ENCODE results near the gene SFRP4.
"Not testable (repeated sequence)": the region's sequence is repeated elsewhere in the genome, so short reads cannot be mapped to it uniquely, and the experiment has no call there.

Gene SFRP4

GRCh38 chr7:37916673-37917660 is at the start of gene SFRP4:
TSS of gene SFRP4 (minus strand) at chr7:37916817. CDS start at chr7:37916537, 280 bp downstream.
- FAIRE-seq, result peak; percentile 92

GRCh38 chr7:37964196-37964595 is 47.6 kb upstream of the SFRP4 start:
- no peak for FAIRE-seq

DNA sequence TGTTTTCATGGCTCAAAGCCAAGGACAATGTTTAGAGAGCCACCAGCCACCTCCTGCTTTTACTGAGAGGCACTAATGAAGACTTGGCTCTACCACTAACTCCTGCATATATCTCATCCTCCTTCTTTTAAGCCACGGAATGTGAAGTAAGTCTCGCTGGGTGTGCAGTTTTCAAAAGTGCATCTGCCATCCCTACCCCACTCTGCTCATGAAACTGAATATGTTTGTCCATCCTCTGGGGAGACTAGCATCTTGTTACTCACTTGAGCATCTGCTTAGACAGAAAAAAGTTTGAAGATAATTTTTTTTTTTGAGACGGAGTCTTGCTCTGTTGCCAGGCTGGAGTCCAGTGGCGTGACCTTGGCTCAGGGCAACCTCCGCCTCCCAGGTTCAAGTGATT is 44.6 kb upstream of the SFRP4 start:
- FAIRE-seq, result no peak

GRCh38 chr7:37960483-37960882 is 43.9 kb upstream of the SFRP4 start:
- no peak for FAIRE-seq

DNA sequence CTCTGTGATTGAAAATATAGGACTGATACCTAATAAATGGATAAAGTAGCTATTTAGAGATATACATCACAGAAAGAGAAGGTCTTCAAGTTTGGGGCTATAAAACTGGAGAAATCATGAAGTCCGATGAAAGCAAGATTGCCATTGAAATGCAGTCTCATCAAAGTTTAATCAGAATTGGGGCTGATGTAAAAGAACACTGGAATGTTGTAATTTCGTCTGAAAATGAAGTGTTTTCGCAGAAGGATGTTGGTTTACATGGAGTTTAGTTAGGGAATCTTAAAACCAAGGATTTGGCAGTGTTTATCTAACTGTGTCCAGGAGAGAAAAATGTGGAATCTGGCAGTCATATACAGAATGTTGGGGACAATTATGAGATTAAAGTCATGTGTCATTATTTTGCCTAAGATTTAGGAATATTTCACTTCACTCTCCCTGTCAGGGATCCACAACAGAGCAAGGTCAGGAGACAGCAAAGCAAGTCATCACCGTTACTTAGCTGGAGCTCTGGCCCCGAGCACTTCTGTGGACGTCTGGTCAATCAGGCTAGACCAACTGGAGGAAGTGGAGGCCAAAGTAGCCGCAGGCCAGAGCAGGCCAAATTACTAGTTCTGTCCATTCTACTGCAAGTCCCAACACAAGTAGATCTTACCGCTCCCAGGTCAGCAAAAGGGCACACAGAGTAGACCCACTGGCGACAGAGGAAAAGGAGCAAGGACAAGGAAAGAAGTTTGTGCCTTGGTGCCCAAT is 40.8 kb upstream of the SFRP4 start:
- FAIRE-seq, result no peak

DNA sequence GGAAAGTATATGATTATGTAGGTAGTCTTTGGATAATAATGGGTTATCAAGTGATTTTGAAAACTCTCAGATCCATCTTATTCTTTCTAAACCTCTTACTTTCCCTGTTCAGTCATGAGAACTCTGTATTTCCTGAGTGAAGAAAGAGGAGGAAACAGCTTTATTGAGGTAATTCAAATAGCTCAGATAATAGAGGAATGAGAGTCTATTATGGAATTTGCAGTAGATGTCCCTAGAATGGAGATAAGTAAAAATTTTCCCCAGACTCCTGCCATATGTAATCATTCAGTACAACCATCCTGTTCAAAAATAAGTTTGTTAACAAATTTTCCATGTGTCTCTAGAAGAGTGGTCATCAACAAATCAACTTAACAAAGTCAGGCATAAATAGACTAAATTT is 40.2 kb upstream of the SFRP4 start:
- FAIRE-seq, result no peak

DNA sequence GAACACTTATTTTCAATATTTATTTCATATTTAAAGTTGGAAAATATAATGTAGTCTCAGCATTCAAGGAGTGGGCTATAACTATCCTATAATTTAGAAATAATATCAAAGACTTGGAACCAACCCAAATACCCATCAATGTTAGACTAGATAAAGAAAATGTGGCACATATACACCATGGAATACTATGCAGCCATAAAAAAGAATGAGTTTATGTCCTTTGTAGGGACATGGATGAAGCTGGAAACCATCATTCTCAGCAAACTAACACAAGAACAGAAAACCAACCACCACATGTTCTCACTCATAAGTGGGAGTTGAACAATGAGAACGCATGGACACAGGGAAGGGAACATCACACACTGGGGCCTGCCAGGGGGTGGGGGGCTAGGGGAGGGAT is 37.6 kb upstream of the SFRP4 start:
- FAIRE-seq, result not testable (repeated sequence)

- FAIRE-seq, result no peak
These were observed 35.6 kb upstream of the SFRP4 start for GRCh38 chr7:37952240-37952639.

DNA sequence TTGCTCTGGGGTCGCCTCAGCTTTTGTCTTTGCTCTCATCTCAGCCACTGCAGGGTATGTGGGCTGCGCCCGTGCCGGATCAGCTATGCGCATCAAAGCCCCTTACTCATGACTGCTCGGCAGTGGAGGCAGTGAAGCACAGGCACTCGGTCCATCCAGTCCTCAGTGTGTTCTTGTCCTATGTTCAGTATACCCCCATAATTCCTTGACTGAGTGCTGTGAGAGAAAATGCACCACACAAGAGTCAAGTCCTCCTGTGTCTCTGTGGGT is 31.3 kb upstream of the SFRP4 start:
- FAIRE-seq, result no peak

- no peak for FAIRE-seq
These were observed 30.7 kb upstream of the SFRP4 start for GRCh38 chr7:37947138-37947940.

GRCh38 chr7:37945336-37945735 is 28.7 kb upstream of the SFRP4 start:
- FAIRE-seq, result no peak

- no peak for FAIRE-seq
These were observed 28.1 kb upstream of the SFRP4 start for GRCh38 chr7:37944737-37945054.

DNA sequence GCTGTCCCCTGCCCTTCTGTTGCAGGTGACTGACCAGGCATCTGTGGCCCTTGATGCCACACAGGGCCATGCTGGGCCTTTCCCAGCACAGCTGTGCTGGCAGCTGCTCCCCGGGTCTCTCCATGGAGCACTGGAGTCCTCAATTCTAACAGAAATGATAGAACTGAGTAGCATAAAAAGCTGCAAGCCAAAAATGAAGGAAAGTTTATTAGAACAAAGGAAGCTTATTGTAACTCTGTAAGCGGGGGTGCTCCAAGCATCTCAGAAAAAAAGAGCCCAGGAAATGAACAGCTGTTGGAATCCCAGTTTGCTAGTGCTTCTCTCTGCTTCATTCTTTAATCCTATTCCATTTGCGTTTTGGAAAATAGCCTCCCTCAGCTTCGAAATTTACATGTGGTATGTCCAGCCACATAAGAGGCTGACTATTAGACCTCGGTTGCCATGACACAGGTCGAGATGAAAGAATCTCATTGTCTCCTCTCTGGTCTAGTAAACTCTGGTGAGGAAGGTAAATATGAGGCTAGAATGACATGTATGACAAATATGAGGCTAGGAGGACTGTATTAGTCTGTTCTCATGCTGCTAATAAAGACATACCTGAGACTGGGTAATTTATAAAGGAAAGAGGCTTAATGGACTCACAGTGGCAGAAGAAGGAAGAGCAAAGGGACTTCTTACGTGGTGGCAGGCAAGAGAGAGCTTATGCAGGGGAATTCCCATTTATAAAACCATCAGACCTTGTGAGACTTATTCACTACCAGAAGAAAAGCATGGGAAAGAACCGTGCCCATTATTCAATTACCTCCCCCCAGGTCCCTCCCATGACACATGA is 27.5 kb upstream of the SFRP4 start:
- no peak for FAIRE-seq

DNA sequence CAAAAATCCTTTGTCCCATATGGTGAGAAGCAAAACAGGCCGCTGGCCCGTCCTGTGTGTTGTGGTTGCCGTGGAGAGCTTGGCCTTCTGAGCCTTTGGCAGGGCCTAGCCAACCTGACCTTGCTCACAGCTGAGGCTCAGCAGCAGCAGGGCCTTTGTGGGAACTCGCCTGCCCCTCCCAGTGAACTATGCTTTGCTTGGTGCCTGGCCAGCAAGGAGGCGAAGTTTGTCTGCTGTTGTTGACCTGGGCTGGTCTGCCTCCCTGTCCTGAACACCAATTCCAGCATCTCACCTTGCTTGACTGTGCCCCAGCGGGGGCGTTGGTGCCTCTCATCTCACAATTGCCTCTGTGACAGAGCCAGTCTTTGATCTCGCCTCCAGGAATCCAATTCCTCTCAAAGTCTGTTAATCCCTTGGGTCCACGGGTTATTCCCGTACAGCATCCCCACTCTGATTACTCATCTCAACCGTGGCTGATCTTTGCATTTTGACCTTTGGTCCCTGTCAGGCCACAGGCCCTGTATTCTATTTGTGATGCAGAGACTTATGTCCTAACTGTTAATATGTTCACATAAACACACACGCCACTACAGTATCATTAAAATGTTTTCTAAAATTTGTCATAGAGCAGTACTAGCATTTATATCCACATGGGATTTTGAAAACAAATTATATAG is 26.5 kb upstream of the SFRP4 start:
- no peak for FAIRE-seq

DNA sequence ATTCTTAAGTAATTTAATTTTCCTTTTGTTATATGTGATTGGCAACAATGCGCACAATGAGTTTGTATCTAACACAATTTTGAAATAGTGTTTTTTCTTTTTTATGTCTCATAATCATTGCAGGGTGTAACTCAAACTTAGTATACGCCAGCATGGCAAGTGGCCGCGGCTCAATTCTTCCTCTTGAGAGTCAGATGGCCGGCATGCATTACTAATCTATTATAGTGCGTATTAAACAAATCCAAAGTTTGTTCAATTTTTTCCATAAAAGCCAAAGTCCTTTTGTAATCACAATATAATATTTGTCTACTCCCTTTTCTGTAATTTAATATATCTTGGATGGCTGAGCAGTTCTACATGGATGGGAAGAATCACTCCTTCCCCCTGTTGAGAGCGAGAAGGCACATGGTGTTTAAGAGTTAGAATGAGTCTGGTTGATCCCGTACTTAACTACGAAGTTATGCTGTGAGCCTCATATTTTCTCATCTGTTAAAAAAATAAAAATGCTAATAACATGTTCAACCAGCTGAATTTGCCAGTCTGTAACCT is 16.5 kb upstream of the SFRP4 start:
- no peak for FAIRE-seq

DNA sequence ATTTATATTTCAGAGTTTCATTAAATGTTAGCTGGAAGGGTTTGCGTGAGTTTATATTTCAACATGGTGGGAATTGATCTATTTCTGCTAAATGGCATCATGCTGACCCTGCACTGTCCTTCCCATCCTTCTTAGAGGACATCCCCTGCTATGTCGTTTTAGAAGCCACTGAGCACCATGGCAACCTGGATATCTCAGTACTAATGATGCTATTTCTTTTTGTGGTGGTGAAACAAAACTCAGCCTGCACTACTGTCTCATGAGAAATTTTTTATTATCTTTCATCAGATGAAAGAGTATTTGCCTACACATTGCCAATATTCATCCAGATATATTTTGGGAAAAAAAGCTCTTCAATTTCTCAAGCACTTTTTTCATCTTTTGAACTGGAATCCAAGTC is 15.9 kb upstream of the SFRP4 start:
- FAIRE-seq, result no peak

GRCh38 chr7:37930226-37930948 is 13.8 kb upstream of the SFRP4 start:
- FAIRE-seq, result peak; percentile 94

DNA sequence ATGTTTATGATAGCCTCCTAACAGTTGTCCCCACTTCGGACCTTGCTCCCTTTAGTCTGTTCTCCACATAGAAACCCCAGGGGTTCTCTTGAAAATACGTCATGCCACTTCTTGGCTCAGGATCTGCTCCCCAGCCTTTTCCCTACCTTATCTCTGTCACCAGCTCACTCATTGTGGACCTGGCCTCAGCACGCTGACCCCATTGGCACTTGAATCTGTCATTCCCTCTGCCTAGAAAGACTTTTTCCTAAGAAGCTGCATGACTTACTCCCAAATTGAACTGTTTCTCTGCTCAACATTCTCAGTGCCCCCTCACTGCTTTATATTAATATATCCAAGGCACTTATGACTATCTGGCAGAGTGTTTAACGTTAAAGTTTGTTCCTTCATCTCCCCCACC is 12.3 kb upstream of the SFRP4 start:
- FAIRE-seq, result no peak

DNA sequence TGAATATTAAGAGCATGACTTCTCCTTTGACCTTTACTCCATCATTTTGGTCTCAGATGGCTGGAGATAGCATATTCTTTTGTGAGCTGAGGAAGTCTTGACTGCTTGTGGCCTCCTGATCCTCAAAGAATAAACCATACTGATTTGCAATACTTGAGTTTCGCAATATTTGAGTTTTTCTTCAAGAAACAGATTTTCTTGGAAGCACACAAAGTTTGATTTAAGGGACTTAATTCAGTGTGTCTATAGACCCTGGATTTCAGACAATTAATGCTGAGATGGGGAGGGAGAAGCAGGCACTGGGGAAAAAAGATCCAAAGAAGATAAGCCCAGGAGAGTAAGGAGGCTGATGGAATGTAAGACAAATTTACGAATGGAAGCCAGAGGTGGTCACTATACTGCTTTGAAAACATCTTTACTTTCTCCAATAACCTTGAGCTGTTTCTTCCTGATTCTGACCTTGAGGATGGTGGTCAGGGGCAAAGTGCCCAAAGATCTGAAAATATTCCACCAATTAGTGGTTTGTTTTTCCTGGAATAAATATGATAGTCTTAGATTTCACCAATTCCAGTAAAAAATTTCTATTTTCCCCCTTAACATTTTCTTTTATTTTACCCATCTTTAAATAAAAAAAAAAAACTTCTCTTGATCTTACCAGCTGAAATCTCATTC is 11.3 kb upstream of the SFRP4 start:
- FAIRE-seq, result no peak

- no peak for FAIRE-seq
These were observed 9.0 kb upstream of the SFRP4 start for GRCh38 chr7:37925620-37926019.

All from endometrium (tissue), 2 donors.